Stimulated activated naive CD8-positive, alpha-beta T cell treated with anti-CD3 and anti-CD28 coated beads, Interleukin-15, amount 100 ng/mL, for 72 hours (primary cell): ENCODE results near the gene ADRA2A.

ENCODE experiments used
- ATAC-seq: fragments of 150-1000 bp; cut with Tn5 transposase; 2 replicates; pipeline ENCODE4 v1.10.0; 2021; ENCODE audit warnings: mild to moderate bottlenecking, moderate library complexity
- DNase-seq, 2 donors: peaks; one replicate each; pipeline ENCODE4 v3.0.0; 2021 to 2022
- H3K27ac Mint-ChIP-seq, 2 donors: one replicate each; pipeline ENCODE4 v1.8.0; 2022; ENCODE audit warnings: mild to moderate bottlenecking in 2 of 2, mixed read lengths in 2 of 2, moderate library complexity in 2 of 2
- H3K27me3 Mint-ChIP-seq: one replicate; pipeline ENCODE4 v1.8.0; 2022; ENCODE audit warnings: mixed read lengths
- H3K4me1 Mint-ChIP-seq: one replicate; pipeline ENCODE4 v1.8.0; 2022; ENCODE audit warnings: mild to moderate bottlenecking, mixed read lengths
- H3K4me3 Mint-ChIP-seq, 2 donors: one replicate each; pipeline ENCODE4 v1.8.0; 2022; ENCODE audit warnings: mild to moderate bottlenecking in 2 of 2, mixed read lengths in 2 of 2, moderate library complexity in 1 of 2
- H3K9me3 Mint-ChIP-seq, 2 donors: one replicate each; pipeline ENCODE4 v1.8.0; 2022; ENCODE audit warnings: mixed read lengths in 2 of 2

The ADRA2A gene

DNA sequence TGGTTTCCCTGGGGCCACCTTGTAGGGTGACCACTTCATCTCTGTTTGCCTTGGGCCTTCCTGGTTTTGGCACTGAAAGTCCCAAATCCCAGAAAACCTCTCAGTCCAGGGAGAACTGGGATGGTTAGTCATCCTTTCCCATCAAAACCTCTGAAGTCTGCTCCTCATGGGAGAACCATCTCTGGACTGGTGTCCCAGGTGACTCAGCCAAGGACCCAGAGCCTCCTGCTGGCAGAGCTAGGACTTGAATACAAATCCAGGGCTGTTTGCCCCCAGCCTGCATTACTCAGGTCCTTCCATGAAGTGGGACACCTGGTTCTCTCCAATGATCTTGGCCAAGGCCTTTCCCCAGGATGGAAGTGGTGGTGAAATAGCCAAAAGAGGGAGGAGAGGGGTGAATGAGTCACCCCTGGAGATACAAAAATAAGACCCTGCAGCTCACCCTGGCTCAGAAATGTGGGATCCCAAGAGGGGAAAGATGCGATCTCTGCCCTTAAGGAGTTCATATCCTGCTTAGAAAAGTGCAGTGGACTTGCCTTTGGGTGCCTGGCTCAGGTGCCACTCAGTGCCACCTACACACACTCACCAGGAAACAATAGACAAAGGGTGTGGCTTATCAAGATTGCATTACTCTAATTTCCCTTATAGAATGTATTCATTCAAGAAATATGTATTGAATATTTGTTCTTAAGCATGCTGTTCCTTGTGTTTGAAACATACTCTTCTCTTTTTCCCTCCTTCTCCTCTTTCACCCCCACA is 22.0 kb downstream of the ADRA2A start:
- Mint-ChIP-seq H3K27me3 (peaks cover 10% of the 10 kb centered on the region), H3K4me1 (no peaks in the 10 kb centered on the region), H3K27ac (no peak overlapping the region), H3K4me3 (no peak overlapping the region), H3K9me3 (no peaks in the 10 kb centered on the region)
- no peak for ATAC-seq
- DNase-seq = no peak

GRCh38 chr10:111100198-111100597 is 23.4 kb downstream of the ADRA2A start:
- Mint-ChIP-seq H3K9me3 (no peaks in the 10 kb centered on the region), H3K4me1 (no peaks in the 10 kb centered on the region), H3K27me3 (no peaks in the 10 kb centered on the region), H3K4me3 (no peak overlapping the region), H3K27ac (no peak overlapping the region)
- DNase-seq (no peak), ATAC-seq (no peak)

DNA sequence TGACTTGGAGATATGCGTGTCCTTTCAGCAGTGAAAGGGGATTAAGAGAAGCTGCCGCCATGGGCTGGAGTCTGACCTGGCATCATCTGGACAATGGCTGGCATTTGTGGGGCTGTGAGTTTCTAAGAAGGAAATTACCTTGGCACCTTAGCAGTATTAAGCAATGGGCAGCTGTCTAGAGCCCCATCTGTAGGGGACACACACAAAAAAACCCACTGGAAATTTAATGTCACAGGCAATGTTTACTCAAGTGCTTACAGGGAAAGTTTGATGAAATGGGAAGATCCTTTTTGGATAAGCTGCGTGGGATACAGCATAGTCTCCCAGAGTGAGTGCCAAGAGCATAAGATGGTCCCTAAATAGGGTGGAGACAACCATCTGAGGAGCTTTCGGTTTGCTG is 25.0 kb downstream of the ADRA2A start:
- no peak for DNase-seq
- no peak for ATAC-seq
- Mint-ChIP-seq H3K27ac (no peak overlapping the region), H3K27me3 (no peaks in the 10 kb centered on the region), H3K4me3 (no peak overlapping the region), H3K9me3 (no peaks in the 10 kb centered on the region), H3K4me1 (no peaks in the 10 kb centered on the region)

DNA sequence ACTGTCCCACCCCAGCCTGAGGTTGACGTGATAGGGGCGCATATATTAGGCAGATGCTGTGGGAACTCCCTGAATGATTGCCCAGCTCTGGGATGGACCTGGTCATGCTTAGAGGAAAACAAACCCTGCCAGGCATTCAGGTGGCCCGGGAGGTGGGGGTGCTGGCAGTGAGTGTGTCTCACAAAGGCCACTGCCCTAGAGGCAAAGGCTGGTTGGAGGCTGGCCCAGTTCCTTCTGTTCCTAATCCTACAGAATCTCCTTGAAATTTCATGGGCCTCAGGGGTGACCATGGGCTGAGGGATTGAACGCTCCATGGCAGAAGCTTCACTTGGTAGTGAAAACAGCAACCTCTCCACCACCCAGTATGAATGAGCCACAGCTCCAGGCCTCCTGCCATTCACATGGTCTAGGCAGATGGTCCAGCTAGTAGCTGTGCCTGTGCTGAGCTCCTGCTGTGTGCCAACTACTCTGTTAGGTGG is 25.6 kb downstream of the ADRA2A start:
- no peaks in the 10 kb centered on the region for H3K27me3 Mint-ChIP-seq
- DNase-seq (no peak), ATAC-seq (peak; percentile 26)
- H3K9me3 Mint-ChIP-seq = no peaks in the 10 kb centered on the region
- no peaks in the 10 kb centered on the region for H3K4me1 Mint-ChIP-seq
- H3K4me3 Mint-ChIP-seq = no peak overlapping the region
- no peak overlapping the region for H3K27ac Mint-ChIP-seq

DNA sequence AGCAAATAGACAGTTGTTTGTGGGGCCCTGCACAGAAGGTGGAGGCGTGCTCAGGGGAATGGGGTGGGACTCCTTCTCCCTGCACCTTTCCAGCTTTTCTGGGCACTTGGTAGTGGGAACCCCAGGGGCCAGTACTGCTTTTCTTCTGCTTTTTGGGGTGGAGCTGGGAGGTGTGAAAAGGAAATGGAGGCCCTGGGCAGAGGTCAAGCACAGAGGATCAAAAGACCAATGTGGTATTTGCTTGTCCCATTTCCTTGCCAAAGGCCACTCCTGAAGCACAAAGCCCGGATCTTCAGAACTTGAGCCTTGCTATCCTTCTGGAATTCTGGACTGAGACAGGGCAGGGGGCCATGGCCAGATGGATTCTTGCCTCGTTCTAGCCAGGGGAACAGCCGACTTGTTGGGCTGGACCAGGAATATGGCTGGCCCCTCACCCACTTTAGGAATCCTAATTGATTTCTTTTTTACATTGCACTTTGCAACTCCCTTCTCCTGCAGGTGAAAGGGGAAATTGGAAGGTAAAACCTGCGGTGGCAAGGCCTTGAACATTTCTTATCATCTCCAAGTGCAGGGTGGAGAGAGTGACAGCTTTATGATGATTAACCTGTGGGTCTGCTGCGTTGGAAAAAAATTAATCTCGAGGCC is 26.5 kb downstream of the ADRA2A start:
- Mint-ChIP-seq H3K4me3 (no peak overlapping the region), H3K9me3 (no peaks in the 10 kb centered on the region), H3K27ac (no peak overlapping the region), H3K4me1 (no peaks in the 10 kb centered on the region), H3K27me3 (no peaks in the 10 kb centered on the region)
- ATAC-seq = no peak
- DNase-seq = no peak

DNA sequence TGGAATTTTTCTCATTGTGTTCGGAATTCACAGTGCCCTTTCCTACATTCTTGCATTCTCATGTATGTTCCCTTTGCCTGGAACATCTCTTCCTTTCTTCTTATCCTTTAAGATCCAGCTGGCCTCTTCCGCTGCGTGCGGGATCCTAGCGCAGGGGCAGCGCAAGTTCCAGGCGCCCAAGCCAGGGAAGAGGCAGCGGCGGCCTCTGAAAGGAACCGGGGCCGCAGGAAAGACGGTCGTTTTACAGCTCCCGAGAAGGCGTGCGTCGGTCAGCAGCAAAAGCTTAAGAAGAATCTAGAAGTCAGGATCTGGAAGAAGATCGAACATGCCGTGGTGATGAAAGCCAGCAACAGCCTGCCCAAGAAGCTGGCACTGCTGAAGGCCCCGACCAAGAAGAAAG is 28.0 kb downstream of the ADRA2A start:
- ATAC-seq (no peak), DNase-seq (no peak)
- no peak overlapping the region for H3K4me3 Mint-ChIP-seq
- H3K9me3 Mint-ChIP-seq = no peaks in the 10 kb centered on the region
- no peaks in the 10 kb centered on the region for H3K27me3 Mint-ChIP-seq
- H3K27ac Mint-ChIP-seq = no peak overlapping the region
- no peaks in the 10 kb centered on the region for H3K4me1 Mint-ChIP-seq

DNA sequence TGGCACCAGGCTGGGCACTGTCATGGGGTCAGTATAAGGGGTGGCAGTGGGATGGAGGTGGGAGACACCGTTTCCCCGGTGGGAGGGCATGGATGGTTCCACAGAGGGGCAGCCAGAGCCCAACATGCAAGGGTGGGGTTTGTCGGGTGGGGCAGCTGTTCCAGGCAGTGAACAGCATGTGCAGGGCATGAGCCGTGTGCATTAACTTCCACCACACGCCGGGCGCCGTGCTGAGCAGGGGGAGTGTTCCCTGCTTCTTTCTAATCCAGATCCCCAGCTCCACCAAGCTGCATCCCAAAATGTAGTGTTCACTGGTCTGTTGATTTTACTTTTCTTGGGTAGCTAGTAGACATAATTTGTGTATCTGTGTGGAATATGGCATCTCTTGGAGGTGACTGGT is 29.3 kb downstream of the ADRA2A start:
- H3K27me3 Mint-ChIP-seq = no peaks in the 10 kb centered on the region
- no peak overlapping the region for H3K4me3 Mint-ChIP-seq
- H3K9me3 Mint-ChIP-seq = no peaks in the 10 kb centered on the region
- H3K4me1 Mint-ChIP-seq = no peaks in the 10 kb centered on the region
- ATAC-seq (no peak), DNase-seq (no peak)
- H3K27ac Mint-ChIP-seq = peak overlapping the region in 1 of 2 donors; percentile 34

- Mint-ChIP-seq H3K4me1 (no peaks in the 10 kb centered on the region), H3K9me3 (no peaks in the 10 kb centered on the region), H3K27me3 (no peaks in the 10 kb centered on the region), H3K4me3 (no peak overlapping the region), H3K27ac (no peak overlapping the region)
- no peak for DNase-seq
- ATAC-seq = no peak
Measured at GRCh38 chr10:111107023-111107422, 30.2 kb downstream of the ADRA2A start.

DNA sequence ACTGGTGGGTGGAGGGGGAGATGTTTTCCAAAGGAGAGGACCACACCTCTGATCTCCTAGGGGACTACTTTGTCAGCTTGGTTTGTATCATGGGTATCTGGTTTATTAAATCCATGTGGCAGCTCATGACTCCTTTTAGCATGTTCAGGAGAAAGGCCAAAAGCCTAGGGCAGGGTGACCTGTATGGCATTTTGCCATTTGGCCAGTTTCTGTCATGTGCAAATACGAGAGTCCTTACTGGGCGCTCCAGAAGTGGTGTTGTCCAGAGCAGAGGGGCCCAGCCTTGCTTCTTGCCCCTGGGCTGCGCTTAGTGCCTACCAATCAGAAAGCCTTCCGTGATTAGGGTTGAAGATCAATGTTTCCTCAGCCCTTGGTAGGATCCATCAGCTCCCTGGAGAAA is 31.0 kb downstream of the ADRA2A start:
- no peak overlapping the region for H3K4me3 Mint-ChIP-seq
- no peaks in the 10 kb centered on the region for H3K27me3 Mint-ChIP-seq
- ATAC-seq (no peak), DNase-seq (no peak)
- H3K4me1 Mint-ChIP-seq = no peaks in the 10 kb centered on the region
- H3K27ac Mint-ChIP-seq = no peak overlapping the region
- no peaks in the 10 kb centered on the region for H3K9me3 Mint-ChIP-seq

GRCh38 chr10:111108441-111108840 is 31.6 kb downstream of the ADRA2A start:
- no peaks in the 10 kb centered on the region for H3K27me3 Mint-ChIP-seq
- H3K4me1 Mint-ChIP-seq = no peaks in the 10 kb centered on the region
- ATAC-seq (no peak), DNase-seq (no peak)
- H3K9me3 Mint-ChIP-seq = no peaks in the 10 kb centered on the region
- no peak overlapping the region for H3K27ac Mint-ChIP-seq
- no peak overlapping the region for H3K4me3 Mint-ChIP-seq

- H3K4me3 Mint-ChIP-seq = no peak overlapping the region
- ATAC-seq = no peak
- no peaks in the 10 kb centered on the region for H3K9me3 Mint-ChIP-seq
- no peak overlapping the region for H3K27ac Mint-ChIP-seq
- no peak for DNase-seq
- peaks cover 10% of the 10 kb centered on the region for H3K4me1 Mint-ChIP-seq
- no peaks in the 10 kb centered on the region for H3K27me3 Mint-ChIP-seq
Measured at GRCh38 chr10:111109501-111110242, 32.8 kb downstream of the ADRA2A start.

GRCh38 chr10:111110771-111111170 is 33.9 kb downstream of the ADRA2A start:
- Mint-ChIP-seq H3K9me3 (no peaks in the 10 kb centered on the region), H3K27ac (no peak overlapping the region), H3K4me3 (no peak overlapping the region), H3K4me1 (peaks cover 13% of the 10 kb centered on the region), H3K27me3 (no peaks in the 10 kb centered on the region)
- ATAC-seq = no peak
- DNase-seq = no peak

DNA sequence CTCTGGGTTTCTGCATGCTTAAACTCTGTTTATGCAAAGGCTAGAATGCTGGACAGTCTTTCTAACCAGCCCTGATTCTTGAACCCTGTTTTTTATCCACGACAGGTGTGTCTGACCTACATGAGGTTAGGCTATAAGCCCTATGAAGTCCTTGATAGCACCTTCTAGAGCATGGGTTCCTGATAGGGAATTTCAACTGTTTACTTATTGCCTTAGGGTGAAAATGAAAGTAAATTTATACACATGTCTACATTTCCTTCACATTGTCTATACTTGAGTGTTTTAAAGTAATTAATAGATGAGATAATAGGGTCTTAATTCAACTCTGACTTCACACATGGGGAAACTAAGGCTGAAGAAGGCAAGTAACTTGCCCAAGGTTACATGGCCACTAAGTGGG is 35.5 kb downstream of the ADRA2A start:
- peaks cover 13% of the 10 kb centered on the region for H3K4me1 Mint-ChIP-seq
- DNase-seq = no peak
- no peak overlapping the region for H3K4me3 Mint-ChIP-seq
- no peak for ATAC-seq
- no peaks in the 10 kb centered on the region for H3K9me3 Mint-ChIP-seq
- H3K27ac Mint-ChIP-seq = no peak overlapping the region
- H3K27me3 Mint-ChIP-seq = no peaks in the 10 kb centered on the region

GRCh38 chr10:111113238-111113960 is 36.6 kb downstream of the ADRA2A start:
- peaks cover 13% of the 10 kb centered on the region for H3K4me1 Mint-ChIP-seq
- peak overlapping the region in 1 of 2 donors; percentile 3 for H3K27ac Mint-ChIP-seq
- H3K9me3 Mint-ChIP-seq = no peaks in the 10 kb centered on the region
- no peak for ATAC-seq
- H3K4me3 Mint-ChIP-seq = no peak overlapping the region
- H3K27me3 Mint-ChIP-seq = no peaks in the 10 kb centered on the region
- DNase-seq = no peak

- H3K4me1 Mint-ChIP-seq = peaks cover 13% of the 10 kb centered on the region
- H3K4me3 Mint-ChIP-seq = no peak overlapping the region
- H3K27ac Mint-ChIP-seq = peak overlapping the region; percentile 73 to 81
- no peaks in the 10 kb centered on the region for H3K27me3 Mint-ChIP-seq
- no peak for DNase-seq
- ATAC-seq = no peak
- H3K9me3 Mint-ChIP-seq = no peaks in the 10 kb centered on the region
Measured at GRCh38 chr10:111113961-111114757, 37.3 kb downstream of the ADRA2A start.
